Measurements from ENCODE around the gene KCND3. TPM values are rescaled to one million over a fixed set of nuclear protein-coding genes. Genes with fewer than 3 reads are reported as not detected.

KCND3 gene
- polyA plus RNA-seq, 2 donors, result 0.57 to 1.6 TPM

GRCh38 chr1:111895469-111895868, 94.0 kb downstream of the KCND3 start:
- Histone ChIP-seq H3K27ac (ENCODE audit: low read depth in 2 of 2, low read length in 1 of 2) (no peak overlapping the region), H3K36me3 (ENCODE audit: control insufficient read depth in 2 of 2, insufficient read depth in 2 of 2, low read length in 1 of 2) (no peaks in the 10 kb centered on the region), H3K9me3 (ENCODE audit: control insufficient read depth in 2 of 2, insufficient read depth in 1 of 2, low read depth in 1 of 2, low read length in 1 of 2) (no peaks in the 10 kb centered on the region), H3K27me3 (ENCODE audit: control insufficient read depth in 1 of 2, insufficient read depth in 2 of 2, low read length in 2 of 2) (no peaks in the 10 kb centered on the region), H3K4me3 (ENCODE audit: low read depth in 1 of 2, low read length in 2 of 2) (no peak overlapping the region), H3K4me1 (ENCODE audit: control insufficient read depth in 2 of 2, insufficient read depth in 2 of 2, low read length in 1 of 2) (no peaks in the 10 kb centered on the region)
- WGBS, 2 donors, result 44 to 56% methylated on average over 16 of the region's 16 CpGs

GRCh38 chr1:111895017-111895416, 94.5 kb downstream of the KCND3 start:
- H3K9me3 ChIP-seq (ENCODE audit: control insufficient read depth in 2 of 2, insufficient read depth in 1 of 2, low read depth in 1 of 2, low read length in 1 of 2), result no peaks in the 10 kb centered on the region
- 19 to 48% methylated on average over 2 of the region's 2 CpGs for WGBS, 2 donors
- H3K4me3 ChIP-seq (ENCODE audit: low read depth in 1 of 2, low read length in 2 of 2), result no peak overlapping the region
- H3K36me3 ChIP-seq (ENCODE audit: control insufficient read depth in 2 of 2, insufficient read depth in 2 of 2, low read length in 1 of 2), result no peaks in the 10 kb centered on the region
- no peaks in the 10 kb centered on the region for H3K27me3 ChIP-seq (ENCODE audit: control insufficient read depth in 1 of 2, insufficient read depth in 2 of 2, low read length in 2 of 2)
- no peak overlapping the region for H3K27ac ChIP-seq (ENCODE audit: low read depth in 2 of 2, low read length in 1 of 2)
- H3K4me1 ChIP-seq (ENCODE audit: control insufficient read depth in 2 of 2, insufficient read depth in 2 of 2, low read length in 1 of 2), result no peaks in the 10 kb centered on the region

GRCh38 chr1:111894497-111894896, 95.0 kb downstream of the KCND3 start:
- Histone ChIP-seq H3K9me3 (ENCODE audit: control insufficient read depth in 2 of 2, insufficient read depth in 1 of 2, low read depth in 1 of 2, low read length in 1 of 2) (no peaks in the 10 kb centered on the region), H3K4me1 (ENCODE audit: control insufficient read depth in 2 of 2, insufficient read depth in 2 of 2, low read length in 1 of 2) (no peaks in the 10 kb centered on the region), H3K36me3 (ENCODE audit: control insufficient read depth in 2 of 2, insufficient read depth in 2 of 2, low read length in 1 of 2) (no peaks in the 10 kb centered on the region), H3K27ac (ENCODE audit: low read depth in 2 of 2, low read length in 1 of 2) (no peak overlapping the region), H3K4me3 (ENCODE audit: low read depth in 1 of 2, low read length in 2 of 2) (no peak overlapping the region), H3K27me3 (ENCODE audit: control insufficient read depth in 1 of 2, insufficient read depth in 2 of 2, low read length in 2 of 2) (no peaks in the 10 kb centered on the region)
- 72 to 74% methylated on average over 6 of the region's 6 CpGs for WGBS, 2 donors

- no peak overlapping the region for H3K4me3 ChIP-seq (ENCODE audit: low read depth in 1 of 2, low read length in 2 of 2)
- H3K4me1 ChIP-seq (ENCODE audit: control insufficient read depth in 2 of 2, insufficient read depth in 2 of 2, low read length in 1 of 2), result peaks cover 0 to 3% of the 10 kb centered on the region in 2 donors
- whole genome bisulfite sequencing, 2 donors, result 85 to 87% methylated on average over 3 of the region's 3 CpGs
- H3K27ac ChIP-seq (ENCODE audit: low read depth in 2 of 2, low read length in 1 of 2), result no peak overlapping the region
- H3K36me3 ChIP-seq (ENCODE audit: control insufficient read depth in 2 of 2, insufficient read depth in 2 of 2, low read length in 1 of 2), result no peaks in the 10 kb centered on the region
- no peaks in the 10 kb centered on the region for H3K9me3 ChIP-seq (ENCODE audit: control insufficient read depth in 2 of 2, insufficient read depth in 1 of 2, low read depth in 1 of 2, low read length in 1 of 2)
- H3K27me3 ChIP-seq (ENCODE audit: control insufficient read depth in 1 of 2, insufficient read depth in 2 of 2, low read length in 2 of 2), result no peaks in the 10 kb centered on the region
Observed at GRCh38 chr1:111891566-111891965, 97.9 kb downstream of the KCND3 start.

GRCh38 chr1:111888740-111889376, 100.6 kb downstream of the KCND3 start:
- Histone ChIP-seq H3K27ac (ENCODE audit: low read depth in 2 of 2, low read length in 1 of 2) (no peak overlapping the region), H3K4me1 (ENCODE audit: control insufficient read depth in 2 of 2, insufficient read depth in 2 of 2, low read length in 1 of 2) (peaks cover 0 to 3% of the 10 kb centered on the region in 2 donors), H3K4me3 (ENCODE audit: low read depth in 1 of 2, low read length in 2 of 2) (no peak overlapping the region), H3K27me3 (ENCODE audit: control insufficient read depth in 1 of 2, insufficient read depth in 2 of 2, low read length in 2 of 2) (no peaks in the 10 kb centered on the region), H3K9me3 (ENCODE audit: control insufficient read depth in 2 of 2, insufficient read depth in 1 of 2, low read depth in 1 of 2, low read length in 1 of 2) (no peaks in the 10 kb centered on the region), H3K36me3 (ENCODE audit: control insufficient read depth in 2 of 2, insufficient read depth in 2 of 2, low read length in 1 of 2) (no peaks in the 10 kb centered on the region)
- WGBS, 2 donors, result 63 to 66% methylated on average over 8 of the region's 8 CpGs

- no peak overlapping the region for H3K4me3 ChIP-seq (ENCODE audit: low read depth in 1 of 2, low read length in 2 of 2)
- H3K36me3 ChIP-seq (ENCODE audit: control insufficient read depth in 2 of 2, insufficient read depth in 2 of 2, low read length in 1 of 2), result no peaks in the 10 kb centered on the region
- no peaks in the 10 kb centered on the region for H3K27me3 ChIP-seq (ENCODE audit: control insufficient read depth in 1 of 2, insufficient read depth in 2 of 2, low read length in 2 of 2)
- H3K9me3 ChIP-seq (ENCODE audit: control insufficient read depth in 2 of 2, insufficient read depth in 1 of 2, low read depth in 1 of 2, low read length in 1 of 2), result no peaks in the 10 kb centered on the region
- H3K4me1 ChIP-seq (ENCODE audit: control insufficient read depth in 2 of 2, insufficient read depth in 2 of 2, low read length in 1 of 2), result peaks cover 0 to 3% of the 10 kb centered on the region in 2 donors
- 79 to 85% methylated on average over 1 of the region's 1 CpG for WGBS, 2 donors
- no peak overlapping the region for H3K27ac ChIP-seq (ENCODE audit: low read depth in 2 of 2, low read length in 1 of 2)
Observed at GRCh38 chr1:111887875-111888274, 101.6 kb downstream of the KCND3 start.

- peaks cover 0 to 5% of the 10 kb centered on the region in 2 donors for H3K4me1 ChIP-seq (ENCODE audit: control insufficient read depth in 2 of 2, insufficient read depth in 2 of 2, low read length in 1 of 2)
- H3K36me3 ChIP-seq (ENCODE audit: control insufficient read depth in 2 of 2, insufficient read depth in 2 of 2, low read length in 1 of 2), result no peaks in the 10 kb centered on the region
- no peaks in the 10 kb centered on the region for H3K27me3 ChIP-seq (ENCODE audit: control insufficient read depth in 1 of 2, insufficient read depth in 2 of 2, low read length in 2 of 2)
- H3K27ac ChIP-seq (ENCODE audit: low read depth in 2 of 2, low read length in 1 of 2), result no peak overlapping the region
- H3K9me3 ChIP-seq (ENCODE audit: control insufficient read depth in 2 of 2, insufficient read depth in 1 of 2, low read depth in 1 of 2, low read length in 1 of 2), result no peaks in the 10 kb centered on the region
- no peak overlapping the region for H3K4me3 ChIP-seq (ENCODE audit: low read depth in 1 of 2, low read length in 2 of 2)
- WGBS, 2 donors, result 39 to 57% methylated on average over 3 of the region's 3 CpGs
Observed at GRCh38 chr1:111887385-111887784, 102.1 kb downstream of the KCND3 start.

GRCh38 chr1:111886741-111887140, 102.7 kb downstream of the KCND3 start:
- H3K27ac ChIP-seq (ENCODE audit: low read depth in 2 of 2, low read length in 1 of 2), result no peak overlapping the region
- no peak overlapping the region for H3K4me3 ChIP-seq (ENCODE audit: low read depth in 1 of 2, low read length in 2 of 2)
- H3K36me3 ChIP-seq (ENCODE audit: control insufficient read depth in 2 of 2, insufficient read depth in 2 of 2, low read length in 1 of 2), result no peaks in the 10 kb centered on the region
- no peaks in the 10 kb centered on the region for H3K9me3 ChIP-seq (ENCODE audit: control insufficient read depth in 2 of 2, insufficient read depth in 1 of 2, low read depth in 1 of 2, low read length in 1 of 2)
- peaks cover 0 to 5% of the 10 kb centered on the region in 2 donors for H3K4me1 ChIP-seq (ENCODE audit: control insufficient read depth in 2 of 2, insufficient read depth in 2 of 2, low read length in 1 of 2)
- WGBS, 2 donors, result 67 to 72% methylated on average over 2 of the region's 2 CpGs
- no peaks in the 10 kb centered on the region for H3K27me3 ChIP-seq (ENCODE audit: control insufficient read depth in 1 of 2, insufficient read depth in 2 of 2, low read length in 2 of 2)

- no peaks in the 10 kb centered on the region for H3K27me3 ChIP-seq (ENCODE audit: control insufficient read depth in 1 of 2, insufficient read depth in 2 of 2, low read length in 2 of 2)
- no peak overlapping the region for H3K27ac ChIP-seq (ENCODE audit: low read depth in 2 of 2, low read length in 1 of 2)
- H3K4me3 ChIP-seq (ENCODE audit: low read depth in 1 of 2, low read length in 2 of 2), result no peak overlapping the region
- H3K9me3 ChIP-seq (ENCODE audit: control insufficient read depth in 2 of 2, insufficient read depth in 1 of 2, low read depth in 1 of 2, low read length in 1 of 2), result no peaks in the 10 kb centered on the region
- whole genome bisulfite sequencing, 2 donors, result 87 to 88% methylated on average over 8 of the region's 8 CpGs
- peaks cover 0 to 5% of the 10 kb centered on the region in 2 donors for H3K4me1 ChIP-seq (ENCODE audit: control insufficient read depth in 2 of 2, insufficient read depth in 2 of 2, low read length in 1 of 2)
- no peaks in the 10 kb centered on the region for H3K36me3 ChIP-seq (ENCODE audit: control insufficient read depth in 2 of 2, insufficient read depth in 2 of 2, low read length in 1 of 2)
Observed at GRCh38 chr1:111884772-111885443, 104.6 kb downstream of the KCND3 start.

Data from esophagus (tissue), 2 donors.